HG02970 (cell line): ENCODE results near the gene VPS37D.
"Not testable (repeated sequence)": the region's sequence is repeated elsewhere in the genome, so short reads cannot be mapped to it uniquely, and the experiment has no call there.

ENCODE experiments used
- ATAC-seq: cut with Tn5 transposase; IDR thresholded peaks from one replicate; pipeline ENCODE4 v1.9.1; 2021; ENCODE audit warnings: mild to moderate bottlenecking, moderate library complexity, moderate number of reproducible peaks; ENCODE audit not compliant: unreplicated experiment, low FRiP score

VPS37D gene

GRCh38 chr7:73703757-73704639 lies 36.4 kb downstream of the VPS37D start:
- no peak for ATAC-seq

GRCh38 chr7:73704640-73705550 lies 37.3 kb downstream of the VPS37D start:
- no peak for ATAC-seq

- ATAC-seq = no peak
Observed at GRCh38 chr7:73705551-73705920, 37.9 kb downstream of the VPS37D start.

GRCh38 chr7:73706126-73707044 lies 38.8 kb downstream of the VPS37D start:
- ATAC-seq = no peak

GRCh38 chr7:73707045-73707631 lies 39.5 kb downstream of the VPS37D start:
- ATAC-seq = no peak

- ATAC-seq = no peak
Observed at GRCh38 chr7:73708961-73709549, 41.4 kb downstream of the VPS37D start.

- ATAC-seq = no peak
Observed at GRCh38 chr7:73712773-73713172, 45.1 kb downstream of the VPS37D start.

GRCh38 chr7:73713319-73713718 lies 45.7 kb downstream of the VPS37D start:
- not testable (repeated sequence) for ATAC-seq

- no peak for ATAC-seq
Observed at GRCh38 chr7:73715648-73716317, 48.2 kb downstream of the VPS37D start.

GRCh38 chr7:73716318-73716890 lies 48.8 kb downstream of the VPS37D start:
- no peak for ATAC-seq

- ATAC-seq = no peak
Observed at GRCh38 chr7:73717025-73717807, 49.6 kb downstream of the VPS37D start.

GRCh38 chr7:73717991-73718405 lies 50.4 kb downstream of the VPS37D start:
- ATAC-seq = no peak

- ATAC-seq = no peak
Observed at GRCh38 chr7:73718438-73718881, 50.8 kb downstream of the VPS37D start.

- peak; percentile 65 for ATAC-seq
Observed at GRCh38 chr7:73718905-73719805, 51.5 kb downstream of the VPS37D start, which contains the start of gene STX1A. Gene STX1A (minus strand): TSS chr7:73719669. CDS start chr7:73719631, 38 bp downstream.

- no peak for ATAC-seq
Observed at GRCh38 chr7:73719806-73720169, 52.2 kb downstream of the VPS37D start.

GRCh38 chr7:73720443-73720842 lies 52.8 kb downstream of the VPS37D start:
- ATAC-seq = not testable (repeated sequence)

GRCh38 chr7:73721377-73721817 lies 53.8 kb downstream of the VPS37D start:
- ATAC-seq = no peak
